ENCODE results near the gene MYDGF. TPM values are rescaled to one million over a fixed set of nuclear protein-coding genes. Genes with fewer than 3 reads are reported as not detected.
A peak's percentile ranks its signal among the peaks of the same experiment; 100 is the strongest.

The MYDGF gene
- total and polyA plus RNA-seq, 2 of the 13 experiments (the other 11 are each of a cell fraction or from before 2014, with no cell fraction given) = 116 to 198 TPM

DNA sequence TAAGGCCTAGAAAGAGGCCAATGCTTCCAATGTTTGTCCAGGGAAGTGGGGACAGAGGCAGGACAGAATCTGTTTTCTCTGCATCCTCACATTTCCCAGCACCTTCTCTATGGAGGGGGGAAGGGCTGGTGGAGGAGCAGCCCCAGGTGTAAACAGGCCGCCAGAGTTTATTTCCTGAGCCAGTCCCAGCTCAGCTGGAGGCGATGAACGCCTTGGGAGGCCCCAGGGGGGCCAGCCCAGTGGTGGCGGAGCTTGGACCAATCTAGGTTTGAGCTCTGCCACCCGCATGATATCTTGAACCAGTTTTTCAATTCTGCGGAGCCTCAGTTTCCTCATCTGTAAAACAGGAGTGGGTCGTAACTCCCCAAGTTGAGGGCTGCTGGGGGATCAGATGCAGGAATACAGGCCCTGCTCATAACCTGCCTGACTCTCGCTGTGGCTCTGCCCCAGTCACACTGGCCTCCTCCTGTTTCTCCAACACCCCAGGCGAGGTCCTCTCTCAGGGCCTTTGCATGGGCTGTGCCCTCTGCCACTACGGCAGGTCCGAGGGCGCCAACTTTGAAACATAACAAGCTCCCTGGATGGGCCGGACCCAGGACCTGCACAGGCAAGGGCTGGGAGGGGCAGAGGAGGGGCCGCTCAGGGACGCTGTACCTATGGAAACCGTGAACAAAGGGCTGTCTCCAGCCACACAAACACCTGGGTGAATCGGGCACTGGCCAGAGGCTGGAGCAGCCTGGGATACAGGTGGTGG is 29.7 kb downstream of the MYDGF start (continued):
- TF ChIP-seq FOXM1 (CRISPR knock-in tag; IDR thresholded peaks at IDR 0.05) (peak; percentile 91), ZMYM3 (CRISPR knock-in tag; IDR thresholded peaks at IDR 0.05) (no peak), ZBTB7B (CRISPR knock-in tag; IDR thresholded peaks at IDR 0.05) (no peak), FOXO1 (CRISPR knock-in tag; IDR thresholded peaks at IDR 0.05) (0 out of 2 replicates have a peak, but pooled peaks have one; percentile 28), REPIN1 (CRISPR knock-in tag; IDR thresholded peaks at IDR 0.05; ENCODE audit: borderline replicate concordance, low read depth) (0 out of 2 replicates have a peak, but pooled peaks have one; percentile 52), HIVEP1 (CRISPR knock-in tag; IDR thresholded peaks at IDR 0.05) (0 out of 2 replicates have a peak, but pooled peaks have one; percentile 15), SYNCRIP (IDR thresholded peaks at IDR 0.05; ENCODE audit: insufficient read depth, low read depth, low read length) (no peak), ZNF570 (CRISPR knock-in tag; IDR thresholded peaks at IDR 0.05; ENCODE audit: borderline replicate concordance) (no peak), SETDB1 (CRISPR knock-in tag; IDR thresholded peaks at IDR 0.05; ENCODE audit: borderline replicate concordance) (0 out of 2 replicates have a peak, but pooled peaks have one; percentile 15), ONECUT2 (CRISPR knock-in tag; IDR thresholded peaks at IDR 0.05) (no peak), ZNF598 (CRISPR knock-in tag; IDR thresholded peaks at IDR 0.05; ENCODE audit: borderline replicate concordance) (no peak)
- TF ChIP-seq, protein P1, sequence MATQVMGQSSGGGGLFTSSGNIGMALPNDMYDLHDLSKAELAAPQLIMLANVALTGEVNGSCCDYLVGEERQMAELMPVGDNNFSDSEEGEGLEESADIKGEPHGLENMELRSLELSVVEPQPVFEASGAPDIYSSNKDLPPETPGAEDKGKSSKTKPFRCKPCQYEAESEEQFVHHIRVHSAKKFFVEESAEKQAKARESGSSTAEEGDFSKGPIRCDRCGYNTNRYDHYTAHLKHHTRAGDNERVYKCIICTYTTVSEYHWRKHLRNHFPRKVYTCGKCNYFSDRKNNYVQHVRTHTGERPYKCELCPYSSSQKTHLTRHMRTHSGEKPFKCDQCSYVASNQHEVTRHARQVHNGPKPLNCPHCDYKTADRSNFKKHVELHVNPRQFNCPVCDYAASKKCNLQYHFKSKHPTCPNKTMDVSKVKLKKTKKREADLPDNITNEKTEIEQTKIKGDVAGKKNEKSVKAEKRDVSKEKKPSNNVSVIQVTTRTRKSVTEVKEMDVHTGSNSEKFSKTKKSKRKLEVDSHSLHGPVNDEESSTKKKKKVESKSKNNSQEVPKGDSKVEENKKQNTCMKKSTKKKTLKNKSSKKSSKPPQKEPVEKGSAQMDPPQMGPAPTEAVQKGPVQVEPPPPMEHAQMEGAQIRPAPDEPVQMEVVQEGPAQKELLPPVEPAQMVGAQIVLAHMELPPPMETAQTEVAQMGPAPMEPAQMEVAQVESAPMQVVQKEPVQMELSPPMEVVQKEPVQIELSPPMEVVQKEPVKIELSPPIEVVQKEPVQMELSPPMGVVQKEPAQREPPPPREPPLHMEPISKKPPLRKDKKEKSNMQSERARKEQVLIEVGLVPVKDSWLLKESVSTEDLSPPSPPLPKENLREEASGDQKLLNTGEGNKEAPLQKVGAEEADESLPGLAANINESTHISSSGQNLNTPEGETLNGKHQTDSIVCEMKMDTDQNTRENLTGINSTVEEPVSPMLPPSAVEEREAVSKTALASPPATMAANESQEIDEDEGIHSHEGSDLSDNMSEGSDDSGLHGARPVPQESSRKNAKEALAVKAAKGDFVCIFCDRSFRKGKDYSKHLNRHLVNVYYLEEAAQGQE (IDR thresholded peaks at IDR 0.05; ENCODE audit: borderline replicate concordance in 1 of 2, low read depth in 1 of 2, low read length in 2 of 2) = no peak
- TF ChIP-seq, protein P2, sequence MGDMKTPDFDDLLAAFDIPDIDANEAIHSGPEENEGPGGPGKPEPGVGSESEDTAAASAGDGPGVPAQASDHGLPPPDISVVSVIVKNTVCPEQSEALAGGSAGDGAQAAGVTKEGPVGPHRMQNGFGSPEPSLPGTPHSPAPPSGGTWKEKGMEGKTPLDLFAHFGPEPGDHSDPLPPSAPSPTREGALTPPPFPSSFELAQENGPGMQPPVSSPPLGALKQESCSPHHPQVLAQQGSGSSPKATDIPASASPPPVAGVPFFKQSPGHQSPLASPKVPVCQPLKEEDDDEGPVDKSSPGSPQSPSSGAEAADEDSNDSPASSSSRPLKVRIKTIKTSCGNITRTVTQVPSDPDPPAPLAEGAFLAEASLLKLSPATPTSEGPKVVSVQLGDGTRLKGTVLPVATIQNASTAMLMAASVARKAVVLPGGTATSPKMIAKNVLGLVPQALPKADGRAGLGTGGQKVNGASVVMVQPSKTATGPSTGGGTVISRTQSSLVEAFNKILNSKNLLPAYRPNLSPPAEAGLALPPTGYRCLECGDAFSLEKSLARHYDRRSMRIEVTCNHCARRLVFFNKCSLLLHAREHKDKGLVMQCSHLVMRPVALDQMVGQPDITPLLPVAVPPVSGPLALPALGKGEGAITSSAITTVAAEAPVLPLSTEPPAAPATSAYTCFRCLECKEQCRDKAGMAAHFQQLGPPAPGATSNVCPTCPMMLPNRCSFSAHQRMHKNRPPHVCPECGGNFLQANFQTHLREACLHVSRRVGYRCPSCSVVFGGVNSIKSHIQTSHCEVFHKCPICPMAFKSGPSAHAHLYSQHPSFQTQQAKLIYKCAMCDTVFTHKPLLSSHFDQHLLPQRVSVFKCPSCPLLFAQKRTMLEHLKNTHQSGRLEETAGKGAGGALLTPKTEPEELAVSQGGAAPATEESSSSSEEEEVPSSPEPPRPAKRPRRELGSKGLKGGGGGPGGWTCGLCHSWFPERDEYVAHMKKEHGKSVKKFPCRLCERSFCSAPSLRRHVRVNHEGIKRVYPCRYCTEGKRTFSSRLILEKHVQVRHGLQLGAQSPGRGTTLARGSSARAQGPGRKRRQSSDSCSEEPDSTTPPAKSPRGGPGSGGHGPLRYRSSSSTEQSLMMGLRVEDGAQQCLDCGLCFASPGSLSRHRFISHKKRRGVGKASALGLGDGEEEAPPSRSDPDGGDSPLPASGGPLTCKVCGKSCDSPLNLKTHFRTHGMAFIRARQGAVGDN (CRISPR knock-in tag; IDR thresholded peaks at IDR 0.05) = peak; percentile 9; the same call in 1 of the 2 replicates
- TF ChIP-seq, protein P3, sequence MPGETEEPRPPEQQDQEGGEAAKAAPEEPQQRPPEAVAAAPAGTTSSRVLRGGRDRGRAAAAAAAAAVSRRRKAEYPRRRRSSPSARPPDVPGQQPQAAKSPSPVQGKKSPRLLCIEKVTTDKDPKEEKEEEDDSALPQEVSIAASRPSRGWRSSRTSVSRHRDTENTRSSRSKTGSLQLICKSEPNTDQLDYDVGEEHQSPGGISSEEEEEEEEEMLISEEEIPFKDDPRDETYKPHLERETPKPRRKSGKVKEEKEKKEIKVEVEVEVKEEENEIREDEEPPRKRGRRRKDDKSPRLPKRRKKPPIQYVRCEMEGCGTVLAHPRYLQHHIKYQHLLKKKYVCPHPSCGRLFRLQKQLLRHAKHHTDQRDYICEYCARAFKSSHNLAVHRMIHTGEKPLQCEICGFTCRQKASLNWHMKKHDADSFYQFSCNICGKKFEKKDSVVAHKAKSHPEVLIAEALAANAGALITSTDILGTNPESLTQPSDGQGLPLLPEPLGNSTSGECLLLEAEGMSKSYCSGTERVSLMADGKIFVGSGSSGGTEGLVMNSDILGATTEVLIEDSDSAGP (CRISPR knock-in tag; IDR thresholded peaks at IDR 0.05; ENCODE audit: borderline replicate concordance) = no peak

Data from HepG2 (cell line).